Adrenal gland (tissue), 12 donors: Measurements from ENCODE around the gene KRTAP9-7. TPM values are rescaled to one million over a fixed set of nuclear protein-coding genes. Genes with fewer than 3 reads are reported as not detected.

Source experiments
- DNase-seq, 7 donors: peaks; one replicate each; pipeline ENCODE4 v3.0.0-alpha.2; 2019 to 2020
- H3K27ac ChIP-seq, 5 donors: fragments of 200-600 bp; sonication (generic) in 4 of 5; 1 replicate in 3 of 5; 2 replicates in 2 of 5; pipeline versions ENCODE4 v1.5.1 to v1.8.0; 2016 to 2020; ENCODE audit warnings: mild to moderate bottlenecking in 1 of 5
- H3K27me3 ChIP-seq: fragments of 200-600 bp; 2 replicates; pipeline ENCODE4 v1.8.0; 2021
- H3K36me3 ChIP-seq, 2 donors: fragments of 200-600 bp; replicated peaks in 1 of 2; 1 replicate in 1 of 2; 2 replicates in 1 of 2; pipeline versions ENCODE4 v1.5.1 to v1.8.0; 2018 to 2022
- H3K4me1 ChIP-seq, 2 donors: fragments of 200-600 bp; replicated peaks in 1 of 2; 1 replicate in 1 of 2; 2 replicates in 1 of 2; pipeline versions ENCODE4 v1.5.1 to v1.8.0; 2018 to 2021
- H3K4me3 ChIP-seq, 4 donors: fragments of 200-600 bp; sonication (generic) in 3 of 4; one replicate each; pipeline ENCODE4 v1.5.1; 2016 to 2018
- H3K9me3 ChIP-seq, 3 donors: fragments of 200-600 bp; sonication (generic) in 1 of 3; replicated peaks in 1 of 3; 1 replicate in 2 of 3; 2 replicates in 1 of 3; pipeline versions ENCODE4 v1.5.1 to v1.8.0; 2016 to 2021
- CTCF ChIP-seq, 6 experiments: fragments of 450-650 bp in 4 of 6; fragments of 200-600 bp in 2 of 6; sonication (generic) in 1 of 6; IDR thresholded peaks; 1 replicate in 5 of 6; 2 replicates in 1 of 6; pipeline versions ENCODE4 v1.5.1 to v1.8.0; 2016 to 2021; ENCODE audit warnings: antibody characterized with exemption in 6 of 6, mild to moderate bottlenecking in 2 of 6, moderate library complexity in 1 of 6
- POLR2A ChIP-seq, 2 donors: fragments of 450-650 bp; IDR thresholded peaks; one replicate each; pipeline ENCODE4 v1.6.1; 2017; ENCODE audit warnings: antibody characterized with exemption in 2 of 2, mild to moderate bottlenecking in 2 of 2, moderate library complexity in 1 of 2
- WGBS, 4 donors: extraction: QIAGEN DNeasy Blood & Tissue Kit in 2 of 4; methylation state at CpG; one replicate each; pipeline versions ENCODE4 v1.1.5 to v1.1.7; 2013 to 2017; 5-methylcytosine and 5-hydroxymethylcytosine counted together
- intact Hi-C, 2 donors: fragments of 100-400 bp; cut with DNase I; formaldehyde crosslinking; loops; one replicate each; pipeline versions ENCODE4 v1.14.1 to v1.15.0; 2022 to 2023
- polyA plus RNA-seq, 3 donors: library from polyadenylated mRNA; stranded (reverse); fragments of 200-250 nt in 2 of 3; fragments of 350-450 nt in 1 of 3; fragmentation: Illumina TruSeq in 1 of 3; extraction: RNeasy Lipid Tissue Mini Kit (QIAGEN cat#74804) in 1 of 3; gene quantifications; one replicate each; pipeline ENCODE4 v1.2.3, GENCODE V29; 2013 to 2014
- total RNA-seq, 9 donors: library from RNA; depleted of rRNA in 4 of 9; stranded (reverse); fragments of >200 nt in 4 of 9; fragments of 120-200 nt in 1 of 9; fragmentation: NEBNext Ultra II Directional in 1 of 9; extraction: Animal tissue kit (Norgen Biotek cat#: 25700) in 1 of 9; gene quantifications; one replicate each; pipeline versions ENCODE4 v1.1.0 to v1.2.4, GENCODE V29; 2013 to 2023
- donor health status: healthy with polysubstance abuse.
- donor health status: Bipolar disorder and iron deficiency.
- donor health status: DM: yes; HTN: yes; CAD: no.
- donor health status: DM: no; HTN: no; CAD: no.
- donor health status: DM: no; HTN: no; CAD: no.
- donor health status: DM: yes; HTN: yes; CAD: no.

Gene KRTAP9-7
- total and polyA plus RNA-seq, 12 donors, result not detected

- intact Hi-C loops, result no loop called here
- no peak for DNase-seq
- 46 to 55% (median 51%) methylated on average over 3 of the region's 3 CpGs for WGBS, 4 donors
- Histone ChIP-seq H3K27ac (no peak overlapping the region), H3K9me3 (no peaks in the 10 kb centered on the region), H3K4me1 (no peaks in the 10 kb centered on the region), H3K4me3 (no peak overlapping the region), H3K27me3 (no peaks in the 10 kb centered on the region), H3K36me3 (no peaks in the 10 kb centered on the region)
- TF ChIP-seq CTCF (IDR thresholded peaks at IDR 0.05) (no peak), POLR2A (IDR thresholded peaks at IDR 0.05) (no peak)
Measured at GRCh38 chr17:41284043-41284442, 8.5 kb downstream of the KRTAP9-7 start.

GRCh38 chr17:41284546-41284945 is 9.0 kb downstream of the KRTAP9-7 start:
- H3K4me3 ChIP-seq, result no peak overlapping the region
- no peaks in the 10 kb centered on the region for H3K27me3 ChIP-seq
- no peak overlapping the region for H3K27ac ChIP-seq
- H3K4me1 ChIP-seq, result no peaks in the 10 kb centered on the region
- no peak for TF ChIP-seq POLR2A (IDR thresholded peaks at IDR 0.05)
- TF ChIP-seq CTCF (IDR thresholded peaks at IDR 0.05), result no peak
- no peaks in the 10 kb centered on the region for H3K36me3 ChIP-seq
- WGBS, 4 donors, result 31 to 49% (median 46%) methylated on average over 2 of the region's 2 CpGs
- H3K9me3 ChIP-seq, result no peaks in the 10 kb centered on the region
- intact Hi-C loops, result no loop called here
- DNase-seq, result no peak

- Histone ChIP-seq H3K27me3 (no peaks in the 10 kb centered on the region), H3K36me3 (no peaks in the 10 kb centered on the region), H3K4me3 (no peak overlapping the region), H3K9me3 (no peaks in the 10 kb centered on the region), H3K4me1 (no peaks in the 10 kb centered on the region), H3K27ac (no peak overlapping the region)
- TF ChIP-seq CTCF (IDR thresholded peaks at IDR 0.05) (no peak), POLR2A (IDR thresholded peaks at IDR 0.05) (no peak)
- no peak for DNase-seq
- intact Hi-C loops, result no loop called here
- 69 to 82% (median 76%) methylated on average over 3 of the region's 3 CpGs for WGBS, 4 donors
Measured at GRCh38 chr17:41287050-41287449, 11.6 kb downstream of the KRTAP9-7 start.

- TF ChIP-seq POLR2A (IDR thresholded peaks at IDR 0.05) (no peak), CTCF (IDR thresholded peaks at IDR 0.05) (no peak)
- WGBS, 4 donors, result 62 to 86% (median 73%) methylated on average over 1 of the region's 1 CpG
- no peaks in the 10 kb centered on the region for H3K4me1 ChIP-seq
- H3K4me3 ChIP-seq, result no peak overlapping the region
- no peak for DNase-seq
- H3K27ac ChIP-seq, result no peak overlapping the region
- H3K9me3 ChIP-seq, result no peaks in the 10 kb centered on the region
- intact Hi-C loops, result no loop called here
- H3K36me3 ChIP-seq, result no peaks in the 10 kb centered on the region
- H3K27me3 ChIP-seq, result no peaks in the 10 kb centered on the region
Measured at GRCh38 chr17:41294016-41294415, 18.5 kb downstream of the KRTAP9-7 start.
